ENCODE results near the gene FAT1.
A peak's percentile ranks its signal among the peaks of the same experiment; 100 is the strongest.

The FAT1 gene

GRCh38 chr4:186727169-186727976 is 3.7 kb upstream of the FAT1 start:
- TF ChIP-seq CTCF (conservative IDR thresholded peaks at IDR 0.05; ENCODE audit: low read depth, low read length) = no peak
- peak overlapping the region; percentile 99 for H3K4me3 ChIP-seq (ENCODE audit: low read length)
- no peak for DNase-seq (ENCODE audit: low read depth)

- peak; percentile 7 for TF ChIP-seq CTCF (conservative IDR thresholded peaks at IDR 0.05; ENCODE audit: low read depth, low read length)
- DNase-seq (ENCODE audit: low read depth) = no peak
- H3K4me3 ChIP-seq (ENCODE audit: low read length) = peak overlapping the region; percentile 99
These were observed 2.9 kb upstream of the FAT1 start for GRCh38 chr4:186726426-186727168.

- TF ChIP-seq CTCF (conservative IDR thresholded peaks at IDR 0.05; ENCODE audit: low read depth, low read length) = peak; percentile 84
- DNase-seq (ENCODE audit: low read depth) = no peak
- peak overlapping the region; percentile 99 for H3K4me3 ChIP-seq (ENCODE audit: low read length)
These were observed 2.1 kb upstream of the FAT1 start for GRCh38 chr4:186725469-186726425.

- peak overlapping the region; percentile 99 for H3K4me3 ChIP-seq (ENCODE audit: low read length)
- no peak for TF ChIP-seq CTCF (conservative IDR thresholded peaks at IDR 0.05; ENCODE audit: low read depth, low read length)
- no peak for DNase-seq (ENCODE audit: low read depth)
These were observed 1.3 kb upstream of the FAT1 start for GRCh38 chr4:186724864-186725468.

GRCh38 chr4:186724058-186724863 is 605 bp upstream of the FAT1 start:
- DNase-seq (ENCODE audit: low read depth) = no peak
- no peak for TF ChIP-seq CTCF (conservative IDR thresholded peaks at IDR 0.05; ENCODE audit: low read depth, low read length)
- peak overlapping the region; percentile 99 for H3K4me3 ChIP-seq (ENCODE audit: low read length)
